Esophagus (tissue), 2 donors: Measurements from ENCODE around the gene PIK3CA. TPM values are rescaled to one million over a fixed set of nuclear protein-coding genes. Genes with fewer than 3 reads are reported as not detected.
"Not testable (repeated sequence)": the region's sequence is repeated elsewhere in the genome, so short reads cannot be mapped to it uniquely, and the experiment has no call there.

ENCODE experiments used
- H3K27ac ChIP-seq, 2 donors: one replicate each; pipeline ENCODE4 v1.5.1; 2013; ENCODE audit warnings: low read depth in 2 of 2, mild to moderate bottlenecking in 2 of 2, inconsistent platforms in 1 of 2, low read length in 1 of 2, moderate library complexity in 1 of 2
- H3K27me3 ChIP-seq, 2 donors: one replicate each; pipeline ENCODE4 v1.6.1; 2013; ENCODE audit warnings: low read length in 2 of 2, control low read depth in 1 of 2, mild to moderate bottlenecking in 1 of 2; ENCODE audit not compliant: insufficient read depth in 2 of 2, control insufficient read depth in 1 of 2
- H3K36me3 ChIP-seq, 2 donors: one replicate each; pipeline ENCODE4 v1.6.1; 2013; ENCODE audit warnings: low read length in 1 of 2; ENCODE audit not compliant: control insufficient read depth in 2 of 2, insufficient read depth in 2 of 2
- H3K4me1 ChIP-seq, 2 donors: one replicate each; pipeline ENCODE4 v1.6.1; 2013; ENCODE audit warnings: low read length in 1 of 2; ENCODE audit not compliant: control insufficient read depth in 2 of 2, insufficient read depth in 2 of 2
- H3K4me3 ChIP-seq, 2 donors: one replicate each; pipeline ENCODE4 v1.5.1; 2013; ENCODE audit warnings: low read length in 2 of 2, mild to moderate bottlenecking in 2 of 2, low read depth in 1 of 2, moderate library complexity in 1 of 2
- H3K9me3 ChIP-seq, 2 donors: one replicate each; pipeline ENCODE4 v1.6.1; 2013; ENCODE audit warnings: mild to moderate bottlenecking in 2 of 2, low read depth in 1 of 2, low read length in 1 of 2, moderate library complexity in 1 of 2; ENCODE audit not compliant: control insufficient read depth in 2 of 2, insufficient read depth in 1 of 2
- WGBS, 2 donors: extraction: QIAGEN DNeasy Blood & Tissue Kit; methylation state at CpG; one replicate each; pipeline ENCODE4 v1.1.7; 2013; 5-methylcytosine and 5-hydroxymethylcytosine counted together
- polyA plus RNA-seq, 2 donors: library from polyadenylated mRNA; stranded (reverse); fragments of 200-250 nt; gene quantifications; one replicate each; pipeline ENCODE4 v1.2.3, GENCODE V29; 2013
- donor health status: healthy with polysubstance abuse.
- donor health status: Bipolar disorder and iron deficiency.

Gene PIK3CA
- polyA plus RNA-seq, 2 donors, result 3.4 to 5.2 TPM

GRCh38 chr3:179247289-179248015, 99.3 kb downstream of the PIK3CA start:
- H3K4me3 ChIP-seq, result no peak overlapping the region
- no peaks in the 10 kb centered on the region for H3K27me3 ChIP-seq
- no peak overlapping the region for H3K27ac ChIP-seq
- WGBS, 2 donors, result 95 to 98% methylated on average over 3 of the region's 3 CpGs
- no peaks in the 10 kb centered on the region for H3K36me3 ChIP-seq
- H3K4me1 ChIP-seq, result no peaks in the 10 kb centered on the region
- H3K9me3 ChIP-seq, result no peaks in the 10 kb centered on the region

- 79 to 82% methylated on average over 6 of the region's 6 CpGs for WGBS, 2 donors
- Histone ChIP-seq H3K36me3 (no peaks in the 10 kb centered on the region), H3K9me3 (no peaks in the 10 kb centered on the region)
These were observed 102.8 kb downstream of the PIK3CA start, which contains the start of gene KCNMB3 for GRCh38 chr3:179250803-179251476. Gene KCNMB3, minus strand, starts transcription at chr3:179251114. Its CDS starts 124 bp downstream, at chr3:179250990.

GRCh38 chr3:179256813-179257212, 108.7 kb downstream of the PIK3CA start:
- H3K27ac ChIP-seq, result no peak overlapping the region
- no peaks in the 10 kb centered on the region for H3K36me3 ChIP-seq
- peaks cover 0 to 3% of the 10 kb centered on the region in 2 donors for H3K4me1 ChIP-seq
- WGBS, 2 donors, result 85 to 88% methylated on average over 2 of the region's 2 CpGs
- H3K27me3 ChIP-seq, result no peaks in the 10 kb centered on the region
- no peaks in the 10 kb centered on the region for H3K9me3 ChIP-seq
- H3K4me3 ChIP-seq, result no peak overlapping the region

More at GRCh38 chr3:179250803-179251476, 102.8 kb downstream of the PIK3CA start, which contains the start of gene KCNMB3:
- no peak within 1 kb of the TSS for H3K27ac ChIP-seq
- H3K4me1 ChIP-seq, result no peaks in the 10 kb centered on the region
- no peak within 1 kb of the TSS for H3K4me3 ChIP-seq
- no peaks in the 10 kb centered on the region for H3K27me3 ChIP-seq

- H3K4me3 ChIP-seq, H3K27me3 ChIP-seq, H3K27ac ChIP-seq, H3K4me1 ChIP-seq, H3K36me3 ChIP-seq, H3K9me3 ChIP-seq: not testable (repeated sequence)
- 95% methylated on average over 11 of the region's 11 CpGs for WGBS, 2 donors
These were observed 109.6 kb downstream of the PIK3CA start for GRCh38 chr3:179257742-179258141.

- Histone ChIP-seq H3K27ac (no peak overlapping the region), H3K9me3 (peaks cover 2% of the 10 kb centered on the region in 2 donors), H3K36me3 (no peaks in the 10 kb centered on the region), H3K27me3 (no peaks in the 10 kb centered on the region), H3K4me3 (no peak overlapping the region), H3K4me1 (peaks cover 0 to 3% of the 10 kb centered on the region in 2 donors)
- 88 to 89% methylated on average over 5 of the region's 5 CpGs for WGBS, 2 donors
These were observed 110.7 kb downstream of the PIK3CA start for GRCh38 chr3:179258820-179259219.

GRCh38 chr3:179259959-179260756, 112.0 kb downstream of the PIK3CA start:
- H3K27me3 ChIP-seq, H3K4me3 ChIP-seq, H3K36me3 ChIP-seq, H3K27ac ChIP-seq, H3K9me3 ChIP-seq, H3K4me1 ChIP-seq: not testable (repeated sequence)
- WGBS, 2 donors, result 97% methylated on average over 9 of the region's 9 CpGs

- H3K27ac ChIP-seq, result peak overlapping the region; percentile 25 to 29
- peak overlapping the region; percentile 61 to 68 for H3K4me3 ChIP-seq
- H3K9me3 ChIP-seq, result peaks cover 2% of the 10 kb centered on the region in 2 donors
- WGBS, 2 donors, result 9 to 11% methylated on average over 71 of the region's 71 CpGs
- no peaks in the 10 kb centered on the region for H3K27me3 ChIP-seq
- no peaks in the 10 kb centered on the region for H3K36me3 ChIP-seq
- peaks cover 0 to 3% of the 10 kb centered on the region in 2 donors for H3K4me1 ChIP-seq
These were observed 113.0 kb downstream of the PIK3CA start for GRCh38 chr3:179260949-179261765.

GRCh38 chr3:179263134-179263533, 115.0 kb downstream of the PIK3CA start:
- peaks cover 0 to 3% of the 10 kb centered on the region in 2 donors for H3K4me1 ChIP-seq
- no peak overlapping the region for H3K27ac ChIP-seq
- no peaks in the 10 kb centered on the region for H3K36me3 ChIP-seq
- no peak overlapping the region for H3K4me3 ChIP-seq
- H3K27me3 ChIP-seq, result no peaks in the 10 kb centered on the region
- H3K9me3 ChIP-seq, result peaks cover 2% of the 10 kb centered on the region in 2 donors
- 97% methylated on average over 23 to 29 of the region's 29 CpGs for WGBS, 2 donors

GRCh38 chr3:179264449-179264848, 116.3 kb downstream of the PIK3CA start:
- WGBS, 2 donors, result 47 to 50% methylated on average over 4 of the region's 4 CpGs
- no peaks in the 10 kb centered on the region for H3K27me3 ChIP-seq
- no peak overlapping the region for H3K4me3 ChIP-seq
- peaks cover 2% of the 10 kb centered on the region in 2 donors for H3K9me3 ChIP-seq
- H3K36me3 ChIP-seq, result no peaks in the 10 kb centered on the region
- H3K4me1 ChIP-seq, result peaks cover 0 to 3% of the 10 kb centered on the region in 2 donors
- H3K27ac ChIP-seq, result no peak overlapping the region
